ENCODE results near the gene PHACTR3.

Gene PHACTR3

DNA sequence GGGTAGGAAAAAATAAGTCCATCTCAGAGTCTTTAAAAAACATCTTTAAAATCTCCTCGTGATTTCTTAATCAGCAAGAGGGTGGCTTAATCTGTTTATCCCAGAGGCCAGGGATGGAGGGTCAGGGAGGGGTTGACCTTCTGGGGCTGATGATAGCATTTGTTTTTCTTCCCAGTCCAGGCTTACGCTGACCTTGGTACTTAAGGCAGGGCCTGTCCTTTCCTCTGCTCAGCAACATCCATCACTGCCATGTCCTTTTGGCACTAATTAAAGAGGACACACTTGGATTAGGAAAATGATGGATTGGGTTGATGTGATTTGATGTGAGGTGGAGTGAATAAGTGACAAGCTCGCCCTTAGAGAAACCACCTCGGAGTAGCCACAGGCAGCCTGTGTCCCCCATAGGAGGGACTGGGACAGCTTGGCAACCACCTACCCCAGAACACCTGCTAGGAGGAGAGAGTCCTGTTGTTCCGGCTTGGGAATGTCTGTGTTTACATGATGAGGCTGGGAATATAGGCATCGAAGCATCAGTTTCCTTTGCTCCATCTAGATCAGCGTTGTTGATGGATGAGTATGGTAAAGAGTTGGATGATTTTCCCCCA lies 44.2 kb downstream of the PHACTR3 start:
- no peak for DNase-seq (ENCODE audit: low read depth)

GRCh38 chr20:59650418-59650817 lies 46.1 kb downstream of the PHACTR3 start:
- no peak for DNase-seq (ENCODE audit: low read depth)

- no peak for DNase-seq (ENCODE audit: low read depth)
Observed at GRCh38 chr20:59652381-59652780, 48.0 kb downstream of the PHACTR3 start.

DNA sequence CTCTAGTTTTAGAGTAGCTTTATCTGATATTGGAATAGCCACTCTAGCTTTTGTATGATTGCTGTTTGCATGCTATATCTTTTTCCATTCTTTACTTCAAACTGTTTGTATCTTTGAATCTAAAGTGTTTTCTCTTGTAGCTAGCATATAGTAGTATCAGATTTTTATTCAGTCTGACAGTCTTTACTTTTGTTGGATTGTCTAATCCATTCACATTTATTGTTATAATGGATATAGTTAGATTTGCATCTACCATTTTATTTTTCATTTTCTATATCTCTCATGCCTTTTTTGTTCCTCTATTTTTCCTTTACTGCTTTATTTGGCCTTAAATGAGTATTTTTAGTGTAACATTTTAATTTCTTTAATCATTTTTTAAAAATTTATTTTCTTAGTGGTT lies 52.1 kb downstream of the PHACTR3 start:
- DNase-seq (ENCODE audit: low read depth): no peak

GRCh38 chr20:59657459-59658046 lies 53.2 kb downstream of the PHACTR3 start:
- DNase-seq (ENCODE audit: low read depth): no peak

- DNase-seq (ENCODE audit: low read depth): no peak
Observed at GRCh38 chr20:59660471-59660870, 56.1 kb downstream of the PHACTR3 start.

- no peak for DNase-seq (ENCODE audit: low read depth)
Observed at GRCh38 chr20:59661153-59661552, 56.8 kb downstream of the PHACTR3 start.

GRCh38 chr20:59661621-59662020 lies 57.3 kb downstream of the PHACTR3 start:
- no peak for DNase-seq (ENCODE audit: low read depth)

DNA sequence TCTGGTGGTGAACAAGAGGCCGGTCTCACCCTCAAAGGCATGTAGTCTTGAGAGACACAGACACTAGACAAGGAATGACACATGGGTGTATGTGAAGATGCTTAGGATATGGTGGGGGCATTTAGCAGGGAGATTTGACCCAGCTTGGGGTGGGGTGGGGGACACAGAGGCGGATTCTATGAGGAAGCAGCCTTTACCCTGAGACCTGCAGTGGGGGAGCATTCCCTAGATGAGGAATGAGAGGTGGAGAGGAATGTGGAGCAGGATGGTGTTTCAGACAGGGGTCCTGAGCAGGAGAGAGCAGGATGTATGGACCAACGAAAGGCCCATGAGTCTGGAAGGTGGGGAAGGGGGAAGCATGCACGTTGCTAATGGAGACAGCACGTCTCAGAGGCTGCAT lies 57.8 kb downstream of the PHACTR3 start:
- no peak for DNase-seq (ENCODE audit: low read depth)

DNA sequence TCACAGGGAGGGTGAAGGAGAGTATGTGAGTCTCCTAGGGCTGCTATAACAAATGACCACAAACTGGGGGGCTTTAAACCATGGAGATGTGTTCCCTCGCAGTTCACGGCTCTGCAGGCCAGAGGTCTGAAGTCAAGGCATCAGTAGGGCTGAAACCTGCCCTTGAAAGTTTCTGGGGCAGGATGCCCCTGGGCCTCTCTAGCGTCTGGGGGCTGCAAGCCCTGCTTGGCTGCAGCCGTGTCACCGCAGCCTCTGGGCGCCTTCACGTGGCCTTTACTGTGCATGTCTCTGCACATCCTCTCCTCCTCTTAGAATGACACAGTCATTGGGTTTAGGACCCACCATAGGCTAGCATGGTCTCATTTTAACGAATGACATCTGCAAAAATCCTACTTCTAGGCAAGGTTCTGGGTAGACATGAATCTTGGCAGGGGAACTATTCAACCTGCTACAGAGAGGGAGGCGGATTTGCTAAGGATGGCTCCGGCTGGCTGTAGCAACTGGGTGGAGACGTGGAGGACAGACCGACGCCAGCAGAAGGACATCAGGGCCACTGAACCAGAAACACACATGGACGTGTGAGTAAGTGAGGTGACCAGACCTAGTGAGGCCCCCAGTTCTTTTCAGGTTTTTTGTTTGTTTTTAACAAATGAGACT lies 58.6 kb downstream of the PHACTR3 start:
- DNase-seq (ENCODE audit: low read depth): no peak

DNA sequence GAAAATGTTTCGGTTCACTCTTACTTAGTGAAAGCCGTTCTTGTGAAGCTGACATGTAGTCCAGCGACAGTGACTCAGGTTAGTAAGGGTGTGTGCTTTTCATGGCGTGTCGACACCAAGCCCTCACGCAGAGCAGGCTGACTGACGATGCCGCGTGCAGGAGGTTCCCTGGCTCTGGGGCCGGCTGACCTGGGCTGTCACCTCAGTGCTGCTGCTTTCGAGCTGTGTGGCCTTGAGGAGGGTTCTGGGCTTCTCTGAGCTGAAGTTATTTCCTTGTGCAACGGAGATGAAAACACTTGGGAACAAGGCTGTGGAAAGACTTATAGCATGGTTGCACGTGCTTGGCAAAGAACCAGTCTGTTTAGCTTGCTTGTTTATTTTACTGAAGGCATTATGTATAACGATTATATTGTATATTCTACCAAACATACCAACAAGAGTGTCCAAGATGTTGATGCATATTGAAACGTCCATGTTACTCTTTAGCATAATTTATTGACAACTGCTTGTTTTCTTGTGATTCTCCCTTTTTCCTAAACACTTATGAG lies 59.2 kb downstream of the PHACTR3 start:
- DNase-seq (ENCODE audit: low read depth): no peak

- no peak for DNase-seq (ENCODE audit: low read depth)
Observed at GRCh38 chr20:59664421-59664941, 60.1 kb downstream of the PHACTR3 start.

GRCh38 chr20:59665656-59666555 lies 61.6 kb downstream of the PHACTR3 start:
- no peak for DNase-seq (ENCODE audit: low read depth)

DNA sequence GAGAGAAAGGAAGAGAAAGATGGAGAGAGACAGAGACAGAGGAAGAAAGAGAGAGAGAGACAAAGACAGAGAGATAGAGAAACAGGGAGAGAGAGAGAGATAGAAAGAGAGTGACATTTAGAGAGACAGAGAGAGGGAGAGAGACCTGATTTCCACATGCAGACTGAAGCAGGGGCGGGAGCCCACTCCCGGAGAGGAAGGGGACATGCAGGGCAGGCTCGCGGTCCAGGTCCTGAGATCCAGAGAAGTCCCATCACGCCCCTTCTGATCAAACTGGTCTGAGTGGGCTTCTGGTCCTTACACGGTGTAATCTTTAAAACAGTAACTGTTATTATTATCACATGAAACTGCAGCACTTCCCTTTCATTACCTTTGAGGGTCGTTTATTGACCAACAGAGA lies 62.2 kb downstream of the PHACTR3 start:
- no peak for DNase-seq (ENCODE audit: low read depth)

DNA sequence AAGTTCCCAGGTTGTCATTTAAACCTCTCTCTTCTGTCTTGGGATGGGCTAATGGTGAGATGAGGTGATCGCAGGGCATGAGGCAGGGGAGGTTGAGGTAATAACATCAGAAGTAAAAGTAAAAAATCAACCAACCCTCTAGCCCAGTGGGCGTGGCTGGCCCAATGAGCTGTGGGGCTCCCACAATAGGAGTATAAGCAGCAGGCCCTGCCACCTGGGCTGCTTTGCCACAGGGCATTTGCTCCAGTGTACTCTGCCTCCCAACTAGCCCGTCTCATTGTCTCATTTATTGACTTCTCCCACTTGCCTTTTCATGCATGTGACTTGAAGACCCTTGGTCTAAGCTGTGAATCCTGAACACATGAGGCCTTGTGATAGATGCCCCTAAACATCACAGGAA lies 62.8 kb downstream of the PHACTR3 start:
- no peak for DNase-seq (ENCODE audit: low read depth)

DNA sequence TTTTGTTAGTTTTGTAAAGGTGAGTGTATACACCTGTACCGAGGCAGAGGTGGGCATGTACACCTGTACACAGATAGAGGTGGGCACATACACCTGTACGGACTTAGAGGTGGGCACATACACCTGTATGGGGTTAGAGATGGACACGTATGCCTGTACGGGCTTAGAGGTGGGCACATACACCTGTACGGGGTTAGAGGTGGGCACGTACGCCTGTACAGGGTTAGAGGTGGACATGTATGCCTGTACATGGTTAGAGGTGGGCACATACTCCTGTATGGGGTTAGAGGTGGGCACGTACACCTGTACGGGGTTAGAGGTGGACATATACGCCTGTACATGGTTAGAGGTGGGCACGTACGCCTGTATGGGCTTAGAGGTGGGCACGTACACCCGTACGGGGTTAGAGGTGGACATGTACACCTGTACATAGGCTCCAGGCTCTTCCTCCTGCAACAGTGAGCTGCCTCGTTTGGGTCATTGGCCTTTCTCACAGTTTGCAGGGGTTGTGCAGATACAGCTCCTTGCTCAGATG lies 63.7 kb downstream of the PHACTR3 start:
- no peak for DNase-seq (ENCODE audit: low read depth)

- no peak for DNase-seq (ENCODE audit: low read depth)
Observed at GRCh38 chr20:59668926-59669850, 64.8 kb downstream of the PHACTR3 start.

GRCh38 chr20:59670786-59671492 lies 66.6 kb downstream of the PHACTR3 start:
- no peak for DNase-seq (ENCODE audit: low read depth)

- no peak for DNase-seq (ENCODE audit: low read depth)
Observed at GRCh38 chr20:59671661-59672471, 67.5 kb downstream of the PHACTR3 start.

Data from stimulated activated CD8-positive, alpha-beta memory T cell treated with anti-CD3 and anti-CD28 coated beads, Interleukin-15, amount 100 ng/mL, for 1 hour (primary cell).